Neural cell (in vitro differentiated cells): ENCODE measurements around the gene ZNF521. TPM values are rescaled to one million over a fixed set of nuclear protein-coding genes. Genes with fewer than 3 reads are reported as not detected.

Experiments
- H2AFZ ChIP-seq: fragments of 200-600, 300-800 bp; sonication (generic), shearing (Covaris generic); 2 replicates; pipeline ENCODE4 v1.6.0; 2014; ENCODE audit warnings: low read depth, mild to moderate bottlenecking, antibody characterized with exemption, low read length, moderate library complexity
- H3F3A ChIP-seq: fragments of 200-600 bp; shearing (Covaris generic); 2 replicates; pipeline ENCODE4 v1.6.1; 2016; ENCODE audit warnings: mild to moderate bottlenecking, moderate library complexity, mixed read lengths, antibody characterized with exemption, low read length; ENCODE audit not compliant: insufficient read depth, poor library complexity, severe bottlenecking
- H3K27ac ChIP-seq: fragments of 200-600, 300-800 bp; sonication (generic), shearing (Covaris generic); 2 replicates; pipeline ENCODE4 v1.5.1; 2014; ENCODE audit warnings: mild to moderate bottlenecking, low read length, moderate library complexity
- H3K27me3 ChIP-seq: fragments of 300-800, 200-600 bp; sonication (generic), shearing (Covaris generic); 2 replicates; pipeline ENCODE4 v1.6.0; 2014; ENCODE audit warnings: mild to moderate bottlenecking, low read depth, low read length, moderate library complexity; ENCODE audit not compliant: insufficient read depth
- H3K36me3 ChIP-seq: fragments of 300-800, 200-600 bp; sonication (generic), shearing (Covaris generic); 2 replicates; pipeline ENCODE4 v1.5.1; 2014; ENCODE audit warnings: mild to moderate bottlenecking, antibody characterized with exemption, low read length, moderate library complexity; ENCODE audit not compliant: insufficient read depth
- H3K4me2 ChIP-seq: fragments of 300-800, 200-600 bp; sonication (generic), shearing (Covaris generic); 2 replicates; pipeline ENCODE4 v1.6.0; 2014; ENCODE audit warnings: mild to moderate bottlenecking, low read length
- H3K4me3 ChIP-seq: fragments of 300-800, 200-600 bp; sonication (generic), shearing (Covaris generic); 2 replicates; pipeline ENCODE4 v1.5.1; 2014; ENCODE audit warnings: mild to moderate bottlenecking, low read length, moderate library complexity
- H3K79me2 ChIP-seq: fragments of 200-600 bp; shearing (Covaris generic); replicated peaks from 2 replicates; pipeline ENCODE4 v1.6.0; 2014; ENCODE audit warnings: mild to moderate bottlenecking, low read length, moderate library complexity; ENCODE audit not compliant: insufficient read depth
- H3K9ac ChIP-seq: fragments of 300-800, 200-600 bp; sonication (generic), shearing (Covaris generic); 2 replicates; pipeline ENCODE4 v1.6.1; 2016; ENCODE audit warnings: mild to moderate bottlenecking, low read length, mixed read lengths
- H3K9me2 ChIP-seq: fragments of 200-600 bp; shearing (Covaris generic); 2 replicates; pipeline ENCODE4 v1.6.1; 2016; ENCODE audit warnings: mild to moderate bottlenecking, low read length, mixed read lengths; ENCODE audit not compliant: insufficient read depth
- H3K9me3 ChIP-seq: fragments of 200-600, 300-800 bp; sonication (generic), shearing (Covaris generic); 2 replicates; pipeline ENCODE4 v1.6.1; 2016; ENCODE audit warnings: mild to moderate bottlenecking, mixed run types, low read length, moderate library complexity, mixed read lengths
- H4K20me1 ChIP-seq: fragments of 200-600 bp; shearing (Covaris generic); 2 replicates; pipeline ENCODE4 v1.6.1; 2016; ENCODE audit warnings: mild to moderate bottlenecking, mixed run types; ENCODE audit not compliant: insufficient read depth
- CTCF ChIP-seq: fragments of 450-650 bp; IDR thresholded peaks from 2 replicates; pipeline ENCODE4 v1.5.1; 2014; ENCODE audit warnings: antibody characterized with exemption, mild to moderate bottlenecking, moderate library complexity; ENCODE audit not compliant: poor library complexity, severe bottlenecking
- EP300 ChIP-seq: fragments of 450-650 bp; conservative IDR thresholded peaks from 2 replicates; pipeline ENCODE4 v1.6.1; 2014; ENCODE audit warnings: antibody characterized with exemption, mild to moderate bottlenecking, moderate library complexity; ENCODE audit not compliant: poor library complexity, severe bottlenecking
- EZH2 ChIP-seq: fragments of 200-600, 300-800 bp; shearing (Covaris generic), sonication (generic); IDR thresholded peaks from 2 replicates; pipeline ENCODE4 v1.6.1; 2014; ENCODE audit warnings: antibody characterized with exemption, low read length, borderline replicate concordance, mild to moderate bottlenecking; ENCODE audit not compliant: insufficient read depth, poor library complexity, severe bottlenecking
- MXI1 ChIP-seq: fragments of 450-650 bp; conservative IDR thresholded peaks from 2 replicates; pipeline ENCODE4 v1.6.1; 2014; ENCODE audit warnings: antibody characterized with exemption, mild to moderate bottlenecking; ENCODE audit not compliant: poor library complexity, severe bottlenecking
- POLR2AphosphoS5 ChIP-seq: IDR thresholded peaks from 2 replicates; pipeline ENCODE4 v1.6.1; 2012
- RAD21 ChIP-seq: fragments of 450-650 bp; conservative IDR thresholded peaks from 2 replicates; pipeline ENCODE4 v1.6.1; 2014; ENCODE audit warnings: antibody characterized with exemption, mild to moderate bottlenecking, moderate library complexity
- REST ChIP-seq: IDR thresholded peaks from 2 replicates; pipeline ENCODE4 v1.6.1; 2012; ENCODE audit warnings: borderline replicate concordance
- SMC3 ChIP-seq: fragments of 450-650 bp; conservative IDR thresholded peaks from 2 replicates; pipeline ENCODE4 v1.6.1; 2014; ENCODE audit warnings: antibody characterized with exemption, mild to moderate bottlenecking, moderate library complexity; ENCODE audit not compliant: poor library complexity
- TAF1 ChIP-seq: IDR thresholded peaks from 2 replicates; pipeline ENCODE4 v1.6.1; 2012; ENCODE audit warnings: low read depth
- polyA plus RNA-seq: library from polyadenylated mRNA; depleted of rRNA; stranded (reverse); fragments of >200 nt; gene quantifications from 2 replicates; pipeline ENCODE4 v1.2.3, GENCODE V29; 2014

Gene ZNF521
- polyA plus RNA-seq, 1 donor from 2014 or later, result 101 TPM

GRCh38 chr18:25230658-25231326, 121.2 kb downstream of the ZNF521 start:
- Histone ChIP-seq H3F3A (no peaks in the 10 kb centered on the region), H3K4me2 (no peak overlapping the region), H2AFZ (no peak overlapping the region), H3K27ac (no peak overlapping the region), H3K79me2 (peaks cover 26% of the 10 kb centered on the region), H3K27me3 (no peaks in the 10 kb centered on the region), H3K9ac (no peak overlapping the region), H4K20me1 (no peaks in the 10 kb centered on the region), H3K36me3 (peaks cover 10% of the 10 kb centered on the region), H3K9me2 (no peaks in the 10 kb centered on the region), H3K9me3 (no peaks in the 10 kb centered on the region), H3K4me3 (no peak overlapping the region)
- TF ChIP-seq EP300 (no peak), REST (no peak), MXI1 (no peak), RAD21 (no peak), POLR2AphosphoS5 (no peak), CTCF (no peak)

- Histone ChIP-seq H3K79me2 (peaks cover 17% of the 10 kb centered on the region), H3K27ac (no peak overlapping the region)
- TF ChIP-seq SMC3 (no peak), MXI1 (no peak), POLR2AphosphoS5 (no peak), CTCF (no peak), RAD21 (no peak), REST (no peak), EZH2 (no peak), TAF1 (no peak), EP300 (no peak)
Observed at GRCh38 chr18:25229920-25230319, 122.0 kb downstream of the ZNF521 start.

More at GRCh38 chr18:25229920-25230319, 122.0 kb downstream of the ZNF521 start:
- Histone ChIP-seq H3K4me2 (no peak overlapping the region), H4K20me1 (no peaks in the 10 kb centered on the region), H3K9ac (no peak overlapping the region), H3K27me3 (no peaks in the 10 kb centered on the region), H3F3A (no peaks in the 10 kb centered on the region), H3K9me2 (no peaks in the 10 kb centered on the region), H3K4me3 (no peak overlapping the region), H3K36me3 (peaks cover 19% of the 10 kb centered on the region), H2AFZ (no peak overlapping the region), H3K9me3 (no peaks in the 10 kb centered on the region)
